GM12878 (cell line): Measurements from ENCODE around the gene SCAF8. TPM values are rescaled to one million over a fixed set of nuclear protein-coding genes. Genes with fewer than 3 reads are reported as not detected.

Experiments used
- ATAC-seq: fragments of 200-7000 bp; cut with Tn5 transposase; 3 replicates; pipeline ENCODE4 v1.9.1; 2020; ENCODE audit warnings: mild to moderate bottlenecking, moderate library complexity
- BruUV-seq: library from RNA; stranded (reverse); fragments of 400-500 nt; replicated peaks from 2 replicates; lab custom pipeline; 2021; lab: Mats Ljungman, UMichigan
- CTCF ChIA-PET: fragments of 300-600 bp; sonication (Branson Sonifier 250); formaldehyde crosslinking; extraction: SDS; loops from one replicate; lab custom pipeline; 2021; ENCODE audit warnings: inconsistent platforms; lab: Yijun Ruan, JAX
- POLR2A ChIA-PET: fragments of 350-600 bp; formaldehyde crosslinking; extraction: SDS; loops from one replicate; lab custom pipeline; 2021; ENCODE audit warnings: inconsistent platforms; lab: Charles Lee
- RAD21 ChIA-PET: fragments of 300-600 bp; sonication (Branson Sonifier 250); formaldehyde crosslinking; loops from one replicate; lab custom pipeline; 2023; ENCODE audit warnings: antibody characterized with exemption; ENCODE audit not compliant: unreplicated experiment; lab: Charles Lee
- SMC1A ChIA-PET: fragments of 300-600 bp; sonication (Branson Sonifier 250); formaldehyde crosslinking; loops from one replicate; lab custom pipeline; 2023; ENCODE audit not compliant: unreplicated experiment, uncharacterized antibody; lab: Charles Lee
- DNase-seq: peaks from one replicate; pipeline ENCODE4 v3.0.0-alpha.2; 2011; ENCODE audit warnings: low read depth, low spot score
- FAIRE-seq: peaks from 3 replicates; lab custom pipeline; 2011; peaks lifted over from hg19 to GRCh38; lab: Jason Lieb, UNC
- H2AFZ ChIP-seq: 2 replicates; pipeline ENCODE4 v1.6.0; 2011; ENCODE audit warnings: low read depth, low read length, control low read depth; ENCODE audit not compliant: control insufficient read depth
- H3K27ac ChIP-seq: 2 replicates; pipeline ENCODE4 v1.5.1; 2011; ENCODE audit warnings: control low read depth; ENCODE audit not compliant: control insufficient read depth, insufficient read depth
- H3K27me3 ChIP-seq, 2 experiments: replicated peaks in 1 of 2; 2 replicates each; pipeline versions ENCODE4 v1.6.0 to v1.6.1; 2011; ENCODE audit warnings: low read length in 1 of 2; ENCODE audit not compliant: control insufficient read depth in 2 of 2, insufficient read depth in 2 of 2
- H3K36me3 ChIP-seq, 2 experiments: 2 replicates each; pipeline ENCODE4 v1.5.1; 2011; ENCODE audit warnings: low read length in 1 of 2; ENCODE audit not compliant: control insufficient read depth in 2 of 2, insufficient read depth in 2 of 2
- H3K4me1 ChIP-seq: 2 replicates; pipeline ENCODE4 v1.6.1; 2011; ENCODE audit warnings: mild to moderate bottlenecking, low read length, moderate library complexity, mixed read lengths; ENCODE audit not compliant: control insufficient read depth, insufficient read depth
- H3K4me2 ChIP-seq: 2 replicates; pipeline ENCODE4 v1.6.0; 2011; ENCODE audit warnings: control low read depth; ENCODE audit not compliant: control insufficient read depth, insufficient read depth
- H3K4me3 ChIP-seq: fragments of 200-600 bp; sonication (generic); 2 replicates; pipeline ENCODE4 v1.5.1; 2016
- H3K79me2 ChIP-seq: 2 replicates; pipeline ENCODE4 v1.6.0; 2011; ENCODE audit warnings: low read length; ENCODE audit not compliant: control insufficient read depth, insufficient read depth
- H3K9ac ChIP-seq: 2 replicates; pipeline ENCODE4 v1.8.0; 2011; ENCODE audit warnings: low read length, control low read depth, mixed read lengths; ENCODE audit not compliant: control insufficient read depth, insufficient read depth
- H3K9me3 ChIP-seq: replicated peaks from 3 replicates; pipeline ENCODE4 v1.5.1; 2011; ENCODE audit warnings: mild to moderate bottlenecking, low read length; ENCODE audit not compliant: control insufficient read depth, insufficient read depth
- H4K20me1 ChIP-seq: 2 replicates; pipeline ENCODE4 v1.6.0; 2011; ENCODE audit not compliant: control insufficient read depth, insufficient read depth
- ATF7 ChIP-seq: fragments of 450-650 bp; IDR thresholded peaks from 2 replicates; pipeline ENCODE4 v1.6.1; 2016; ENCODE audit warnings: low read depth, mild to moderate bottlenecking
- ESRRA ChIP-seq: IDR thresholded peaks from 2 replicates; pipeline ENCODE4 v1.6.1; 2012; ENCODE audit warnings: mild to moderate bottlenecking, low read length, improper control_type of control experiment
- IKZF2 ChIP-seq, 2 experiments: fragments of 450-650 bp; IDR thresholded peaks; 2 replicates each; pipeline ENCODE4 v1.6.1; 2017; ENCODE audit warnings: mild to moderate bottlenecking in 2 of 2, moderate library complexity in 2 of 2
- MEF2A ChIP-seq: IDR thresholded peaks from 2 replicates; pipeline ENCODE4 v1.6.1; 2011; ENCODE audit warnings: low read depth, mild to moderate bottlenecking, low read length, moderate library complexity; ENCODE audit not compliant: insufficient read depth
- SIX5 ChIP-seq: IDR thresholded peaks from 2 replicates; pipeline ENCODE4 v1.6.1; 2011; ENCODE audit warnings: mild to moderate bottlenecking, low read depth, low read length, moderate library complexity; ENCODE audit not compliant: severe bottlenecking
- TAF1 ChIP-seq: IDR thresholded peaks from 2 replicates; pipeline ENCODE4 v1.6.1; 2011; ENCODE audit warnings: mild to moderate bottlenecking, low read depth, low read length, borderline replicate concordance
- WGBS: methylation state at CpG from one replicate; pipeline ENCODE4 v1.1.6; 2016; ENCODE audit warnings: low lambda C conversion rate; ENCODE audit not compliant: insufficient replicate concordance, insufficient coverage; ENCODE audit errors: missing lambda C conversion rate; 5-methylcytosine and 5-hydroxymethylcytosine counted together
- in situ Hi-C: fragments of 300-500 bp; cut with MboI; formaldehyde crosslinking; loops from 9 replicates; pipeline ENCODE4 v1.14.3; 2018; ENCODE audit warnings: mixed read lengths
- intact Hi-C: fragments of 100-400 bp; cut with micrococcal nuclease; formaldehyde crosslinking; loops from one replicate; pipeline ENCODE4 v1.14.2; 2022; ENCODE audit not compliant: unreplicated experiment
- polyA plus RNA-seq, 11 experiments: library from polyadenylated mRNA; depleted of rRNA in 4 of 11; unstranded in 6 of 11; stranded (reverse) in 5 of 11; fragments of >200 nt; fragmentation: Nextera tagmentation in 4 of 11; fragmentation: Illumina TruSeq in 1 of 11; extraction: Ambion mirVana in 4 of 11; extraction: Trizol in 1 of 11; gene quantifications; 1 replicate in 1 of 11; 2 replicates in 10 of 11; pipeline versions ENCODE4 v1.2.1 to v1.2.3, GENCODE V29; 2011 to 2016; ENCODE audit warnings: inconsistent platforms in 2 of 11, missing spikeins in 2 of 11, low read depth in 1 of 11
- total RNA-seq, 4 experiments: library from RNA; depleted of rRNA in 3 of 4; stranded (reverse); fragments of >200 nt in 3 of 4; fragmentation: Illumina TruSeq in 1 of 4; extraction: Trizol in 1 of 4; gene quantifications; 2 replicates each; pipeline versions ENCODE4 v1.2.1 to v1.2.3, GENCODE V29; 2013 to 2021
- TF ChIP-seq, protein P1 (sequence below): fragments of 150-350 bp; IDR thresholded peaks from 2 replicates; pipeline ENCODE4 v1.6.1; 2014; ENCODE audit warnings: mild to moderate bottlenecking, low read depth, low read length

Gene SCAF8
- total and polyA plus RNA-seq, 10 of the 15 experiments (the other 5 are each of a cell fraction or from before 2014, with no cell fraction given) = 8.1 to 28.8 (median 15.9) TPM

DNA sequence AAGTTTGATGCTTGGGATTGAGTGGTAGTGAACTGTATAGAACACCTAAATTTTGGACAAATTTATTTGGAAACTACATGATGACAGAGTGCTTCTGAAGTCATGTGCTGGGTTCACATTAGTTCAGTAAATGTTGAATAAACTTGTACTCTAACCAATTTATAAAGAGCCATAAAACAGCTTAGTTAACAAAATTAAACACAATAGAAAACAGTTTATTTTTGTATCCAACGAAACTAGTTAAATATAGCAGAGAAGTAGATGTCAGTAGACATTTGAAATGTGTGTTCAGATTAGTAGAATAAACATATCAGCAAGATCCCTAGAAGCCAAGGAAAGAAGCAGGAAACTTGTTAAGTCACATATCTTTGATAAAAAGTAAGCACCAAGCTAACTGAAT lies 32.1 kb downstream of the SCAF8 start (continued):
- TF ChIP-seq, protein P1, sequence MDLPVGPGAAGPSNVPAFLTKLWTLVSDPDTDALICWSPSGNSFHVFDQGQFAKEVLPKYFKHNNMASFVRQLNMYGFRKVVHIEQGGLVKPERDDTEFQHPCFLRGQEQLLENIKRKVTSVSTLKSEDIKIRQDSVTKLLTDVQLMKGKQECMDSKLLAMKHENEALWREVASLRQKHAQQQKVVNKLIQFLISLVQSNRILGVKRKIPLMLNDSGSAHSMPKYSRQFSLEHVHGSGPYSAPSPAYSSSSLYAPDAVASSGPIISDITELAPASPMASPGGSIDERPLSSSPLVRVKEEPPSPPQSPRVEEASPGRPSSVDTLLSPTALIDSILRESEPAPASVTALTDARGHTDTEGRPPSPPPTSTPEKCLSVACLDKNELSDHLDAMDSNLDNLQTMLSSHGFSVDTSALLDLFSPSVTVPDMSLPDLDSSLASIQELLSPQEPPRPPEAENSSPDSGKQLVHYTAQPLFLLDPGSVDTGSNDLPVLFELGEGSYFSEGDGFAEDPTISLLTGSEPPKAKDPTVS = no peak
- no peak for TF ChIP-seq TAF1
- TF ChIP-seq, all 136 proteins: peak for 0

DNA sequence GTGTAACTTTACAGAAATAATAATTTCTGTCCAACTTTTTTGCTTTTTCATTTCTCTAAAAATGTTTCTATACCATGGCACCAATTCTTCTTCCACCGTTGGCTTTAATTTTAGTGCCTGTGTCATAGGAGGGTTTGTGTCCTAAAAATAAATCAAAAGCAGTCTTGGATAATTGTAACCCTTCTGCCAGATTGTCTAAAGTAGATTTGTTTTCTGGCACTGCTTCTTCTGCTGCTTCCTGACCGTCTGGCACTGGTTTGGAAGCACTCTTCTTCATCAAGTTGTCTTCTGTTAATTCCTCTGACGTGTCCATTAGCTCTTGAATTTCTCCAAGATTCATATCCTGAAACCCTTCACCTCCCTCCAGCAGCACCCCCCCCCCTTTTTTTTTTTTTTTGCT lies 33.1 kb downstream of the SCAF8 start:
- TF ChIP-seq ATF7 = no peak
- no peak for TF ChIP-seq IKZF2 (IDR thresholded peaks at IDR 0.05)
- no peak for TF ChIP-seq MEF2A
- no peak for TF ChIP-seq ESRRA
- TF ChIP-seq SIX5 = no peak
- no peaks in the 10 kb centered on the region for H3K4me1 ChIP-seq
- ATAC-seq (no peak), DNase-seq (no peak), FAIRE-seq (no peak)
- H3K4me3 ChIP-seq = no peak overlapping the region
- H3K27ac ChIP-seq = no peak overlapping the region
- POLR2A ChIA-PET = interaction anchor here (0.7 kb wide), 1 partner anchor 12 kb away, joined by 5 read pairs; no protein-coding TSS in a partner anchor
- no peak overlapping the region for H2AFZ ChIP-seq
- WGBS = 63% methylated on average over 3 of the region's 3 CpGs
- H3K27me3 ChIP-seq = no peaks in the 10 kb centered on the region
- peaks cover 84% of the 10 kb centered on the region for H3K79me2 ChIP-seq
- no TSS peak for BruUV-seq
- in situ Hi-C loops (no loop called here), intact Hi-C loops (no loop called here)
- CTCF ChIA-PET = no interaction called here
- RAD21 ChIA-PET = no interaction called here
- no peak overlapping the region for H3K9ac ChIP-seq
- H3K36me3 ChIP-seq = peaks cover 0 to 4% of the 10 kb centered on the region in 2 experiments; a peak in 1 of 4 replicates
- SMC1A ChIA-PET = interaction anchor here (0.6 kb wide), 1 partner anchor 86 kb away, joined by 3 read pairs; no protein-coding TSS in a partner anchor
- H4K20me1 ChIP-seq = no peaks in the 10 kb centered on the region
- peaks cover 5% of the 10 kb centered on the region; the same call in 2 of the 3 replicates for H3K9me3 ChIP-seq
- no peak overlapping the region for H3K4me2 ChIP-seq
